ENCODE data around the gene MCOLN3.
A peak's percentile ranks its signal among the peaks of the same experiment; 100 is the strongest.
"Not testable (repeated sequence)": the region's sequence is repeated elsewhere in the genome, so short reads cannot be mapped to it uniquely, and the experiment has no call there.

MCOLN3 gene

GRCh38 chr1:85047472-85048295, 616 bp downstream of the MCOLN3 start:
- peak; percentile 45 for DNase-seq

- no peak for DNase-seq
These were observed 1.2 kb downstream of the MCOLN3 start for GRCh38 chr1:85047144-85047471.

DNA sequence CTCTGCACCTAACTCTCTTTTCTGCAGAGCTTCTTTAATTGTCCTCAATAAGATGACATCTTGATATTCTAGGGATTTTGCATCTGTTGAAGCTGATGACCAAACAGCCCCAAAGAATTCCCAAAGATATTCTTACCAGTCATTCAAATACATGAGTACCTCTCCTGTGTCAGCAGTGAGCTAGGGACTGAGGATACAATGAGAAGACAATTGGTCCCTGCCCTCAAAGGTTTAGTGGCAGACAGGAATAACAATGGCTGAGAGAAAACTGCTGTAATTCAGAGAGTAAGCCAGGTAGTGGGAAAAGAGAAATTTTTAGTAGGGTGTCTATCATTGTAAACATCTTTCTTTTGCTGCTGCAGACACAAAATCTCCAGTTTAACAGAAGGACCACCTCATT, 5.9 kb downstream of the MCOLN3 start:
- no peak for DNase-seq

- no peak for DNase-seq
These were observed 6.5 kb downstream of the MCOLN3 start for GRCh38 chr1:85041793-85042192.

DNA sequence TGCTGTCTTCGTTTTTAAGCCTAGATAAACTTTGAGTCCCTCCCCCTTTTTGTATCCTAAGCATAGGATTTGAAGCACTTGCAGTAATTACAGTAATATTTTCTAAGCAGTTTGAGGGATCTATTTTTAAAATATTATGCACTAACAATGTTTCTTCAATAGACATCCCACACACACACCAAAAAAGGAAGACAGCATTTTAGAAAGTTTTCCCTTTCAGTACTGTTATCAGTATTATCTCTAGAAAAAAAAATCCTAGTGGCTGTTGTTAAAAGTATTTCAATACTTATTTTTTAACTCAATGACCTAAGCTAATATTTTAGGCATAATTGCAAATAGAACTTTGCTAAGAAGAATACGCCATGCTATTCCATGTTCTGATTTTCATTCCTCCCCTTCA, 15.1 kb downstream of the MCOLN3 start:
- no peak for DNase-seq

DNA sequence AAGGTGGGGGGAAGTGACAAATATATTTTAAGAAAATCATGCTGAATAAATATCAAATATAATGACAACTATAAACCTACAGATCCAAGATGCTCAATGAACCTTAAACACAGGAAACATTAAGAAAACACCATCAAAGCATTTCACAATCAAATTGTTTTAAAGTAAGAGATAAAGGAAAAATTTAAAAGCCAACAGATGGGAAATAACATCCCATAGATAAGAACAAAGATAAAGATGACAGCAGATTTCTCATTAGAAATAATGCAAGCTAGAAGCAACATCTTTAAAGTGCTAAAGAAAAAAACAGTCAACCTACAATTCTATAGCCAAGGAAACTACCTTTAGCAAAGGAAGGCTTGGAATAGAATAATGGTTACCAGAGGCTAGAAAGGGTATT, 17.8 kb downstream of the MCOLN3 start:
- DNase-seq, result no peak

- DNase-seq, result no peak
These were observed 20.1 kb downstream of the MCOLN3 start for GRCh38 chr1:85028151-85028550.

DNA sequence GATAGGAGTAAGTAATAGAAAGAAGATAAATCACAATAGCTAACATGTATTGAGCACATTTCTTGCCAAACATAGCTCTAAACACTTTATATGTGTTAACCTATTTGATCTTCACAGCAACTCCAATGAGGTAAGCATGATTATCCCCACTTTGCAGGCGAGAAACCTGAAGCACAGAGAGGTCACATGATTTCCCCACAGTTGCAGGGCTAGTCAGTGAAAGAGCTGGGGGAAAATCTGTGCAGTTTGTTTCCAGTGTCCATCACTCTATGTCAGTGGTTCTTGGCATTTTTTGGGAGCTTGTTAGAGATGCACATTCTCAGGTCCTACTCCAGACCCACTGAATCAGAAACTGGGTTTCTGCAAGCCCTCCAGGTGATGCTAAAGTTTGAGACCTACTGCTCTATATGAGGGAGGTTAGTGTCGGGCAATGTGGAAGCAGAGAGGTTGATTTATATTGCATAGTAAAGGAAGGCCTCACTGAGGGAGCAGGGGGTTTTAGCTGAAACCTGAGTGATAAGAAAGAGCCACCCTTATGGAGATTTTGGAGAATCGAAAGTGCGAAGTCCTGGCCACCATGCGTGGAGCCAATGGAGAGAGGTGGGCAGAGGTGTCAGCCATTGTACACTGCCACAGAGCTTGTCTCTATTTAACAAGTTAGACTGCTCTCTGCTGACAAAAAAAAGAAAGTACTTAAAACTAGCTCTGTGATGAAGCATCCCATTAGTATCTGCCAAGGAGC, 20.9 kb downstream of the MCOLN3 start:
- DNase-seq, result no peak

DNA sequence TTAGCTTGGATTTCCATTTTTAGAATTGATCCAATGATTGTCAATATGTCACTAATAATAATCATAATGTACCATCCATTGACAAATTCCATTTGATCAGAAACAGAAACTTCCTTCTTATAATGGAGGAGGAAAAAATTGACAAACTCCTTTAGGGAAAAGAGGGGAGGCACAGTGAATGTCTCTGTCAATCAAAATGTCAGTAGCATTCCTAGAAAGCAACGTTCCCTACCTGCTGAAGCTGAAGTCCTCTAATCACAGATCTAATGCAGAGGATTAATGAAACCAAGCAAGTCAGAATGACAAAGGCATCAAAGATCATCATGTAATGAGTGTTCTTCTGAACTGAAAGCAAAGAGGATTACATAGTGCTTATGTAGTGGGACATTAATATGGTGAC, 22.4 kb downstream of the MCOLN3 start:
- peak; percentile 36 for DNase-seq

DNA sequence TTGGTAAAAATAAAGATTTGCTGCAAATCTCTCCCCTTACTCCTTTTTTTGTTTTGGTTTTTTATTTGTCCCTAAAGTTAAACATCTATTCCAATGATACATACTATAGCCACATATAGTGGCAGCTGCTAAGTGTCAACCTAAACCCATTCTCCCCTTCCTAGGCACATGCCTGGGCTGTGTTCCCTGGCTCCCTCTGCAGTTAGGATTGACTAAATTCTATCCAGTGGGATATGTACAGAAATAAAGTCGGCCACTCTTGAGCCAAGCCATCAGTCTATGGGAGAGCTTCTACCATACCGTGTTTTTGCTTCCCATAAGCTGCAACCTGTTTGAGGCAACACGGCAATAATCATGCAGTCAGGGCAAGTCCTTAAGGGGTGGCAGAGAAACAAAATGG, 23.6 kb downstream of the MCOLN3 start:
- no peak for DNase-seq

GRCh38 chr1:85022700-85023099, 25.6 kb downstream of the MCOLN3 start:
- DNase-seq, result no peak

GRCh38 chr1:85019994-85020393, 28.3 kb downstream of the MCOLN3 start:
- no peak for DNase-seq

GRCh38 chr1:85015826-85016225, 32.5 kb downstream of the MCOLN3 start:
- DNase-seq, result no peak

- not testable (repeated sequence) for DNase-seq
These were observed 42.7 kb downstream of the MCOLN3 start for GRCh38 chr1:85005641-85006040.

- DNase-seq, result no peak
These were observed 46.6 kb downstream of the MCOLN3 start for GRCh38 chr1:85001742-85002141.

- peak; percentile 11 for DNase-seq
These were observed 49.5 kb downstream of the MCOLN3 start for GRCh38 chr1:84998642-84999280.

- DNase-seq, result peak; percentile 40
These were observed 50.4 kb downstream of the MCOLN3 start for GRCh38 chr1:84997667-84998600.

- DNase-seq, result peak; percentile 73
These were observed 51.2 kb downstream of the MCOLN3 start, which contains the start of gene MCOLN2 for GRCh38 chr1:84996846-84997666. TSS of gene MCOLN2 (minus strand) at chr1:84997113. CDS start at chr1:84996872, 241 bp downstream.

GRCh38 chr1:84995484-84996334, 52.6 kb downstream of the MCOLN3 start:
- DNase-seq, result no peak

DNA sequence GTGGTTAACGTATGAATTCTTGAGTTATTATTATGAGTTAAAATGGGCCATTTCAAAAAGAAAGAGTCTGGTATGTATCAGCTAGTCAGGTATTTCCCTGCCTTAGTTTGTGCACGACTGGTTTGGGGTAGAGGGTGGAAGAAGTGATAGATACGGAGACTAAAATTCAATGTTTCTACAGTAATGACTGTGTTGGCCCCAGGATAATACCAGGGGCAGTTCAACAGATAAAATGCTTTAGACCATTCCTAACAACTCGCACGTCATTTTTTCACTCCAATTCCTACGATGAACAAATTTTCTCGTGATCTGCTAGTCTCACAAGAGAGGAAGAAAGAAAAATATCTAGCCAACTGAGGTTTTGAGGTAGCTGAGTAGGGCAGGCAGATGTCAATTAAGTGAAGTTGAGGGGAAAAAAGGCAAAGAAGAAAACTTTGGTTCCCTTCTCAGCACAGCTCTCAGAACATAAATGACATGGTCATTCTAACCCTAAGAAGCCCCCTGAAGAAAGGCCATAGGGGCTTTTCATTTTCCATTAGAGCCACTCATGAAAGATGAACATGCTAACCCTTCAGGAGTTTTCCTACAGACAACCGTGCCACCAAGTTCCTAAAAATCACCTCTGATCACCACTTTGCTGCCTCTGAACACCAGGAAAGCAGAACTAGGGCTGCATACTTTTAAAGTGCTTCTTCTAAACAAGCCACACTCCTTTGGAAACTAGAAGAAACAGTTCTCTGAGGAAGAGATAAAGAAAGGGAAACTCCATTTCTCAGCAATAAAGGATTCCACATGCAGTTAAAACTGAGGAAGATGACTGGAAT, 57.0 kb downstream of the MCOLN3 start:
- DNase-seq, result no peak

All from NCI-H82 (cell line).